NB4 (cell line): ENCODE measurements around the gene MAG.

Experiments
- MYC ChIP-seq: IDR thresholded peaks from 2 replicates; pipeline ENCODE4 v1.6.1; 2011; ENCODE audit warnings: low read depth, low read length
- POLR2A ChIP-seq: IDR thresholded peaks from 2 replicates; pipeline ENCODE4 v1.6.1; 2011; ENCODE audit warnings: mild to moderate bottlenecking; ENCODE audit not compliant: insufficient read length; ENCODE audit errors: extremely low read depth
- TF ChIP-seq, protein P1 (sequence below): IDR thresholded peaks from one replicate; pipeline ENCODE4 v1.5.1; 2012; ENCODE audit warnings: low read depth, low read length
- TF ChIP-seq, protein P2 (sequence below): IDR thresholded peaks from 2 replicates; pipeline ENCODE4 v1.6.1; 2011; ENCODE audit warnings: low read depth, low read length

DNA sequence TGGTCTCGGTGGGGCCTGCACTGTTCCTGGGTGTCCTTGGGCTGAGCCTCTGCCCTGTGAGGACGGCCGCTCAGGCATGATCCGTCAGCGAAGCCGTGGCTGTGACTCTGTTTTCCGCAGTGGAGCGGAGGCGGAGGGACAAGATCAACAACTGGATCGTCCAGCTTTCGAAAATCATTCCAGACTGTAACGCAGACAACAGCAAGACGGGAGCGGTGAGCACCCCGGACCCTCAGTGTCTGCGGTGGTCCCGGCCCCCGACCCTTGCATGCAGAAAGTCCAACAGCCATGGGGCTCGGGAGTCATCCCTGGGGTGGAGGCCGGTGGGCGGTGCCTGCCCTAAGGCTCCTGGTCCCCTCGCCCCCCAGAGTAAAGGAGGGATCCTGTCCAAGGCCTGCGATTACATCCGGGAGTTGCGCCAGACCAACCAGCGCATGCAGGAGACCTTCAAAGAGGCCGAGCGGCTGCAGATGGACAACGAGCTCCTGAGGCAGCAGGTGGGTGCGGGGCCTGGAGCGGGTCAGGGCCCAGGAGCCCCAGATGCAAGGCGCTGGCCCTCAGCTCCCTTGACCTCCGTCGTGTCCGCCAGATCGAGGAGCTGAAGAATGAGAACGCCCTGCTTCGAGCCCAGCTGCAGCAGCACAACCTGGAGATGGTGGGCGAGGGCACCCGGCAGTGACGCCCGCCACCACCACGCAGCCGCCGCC is 13.2 kb upstream of the MAG start:
- TF ChIP-seq MYC = no peak
- TF ChIP-seq, protein P1, sequence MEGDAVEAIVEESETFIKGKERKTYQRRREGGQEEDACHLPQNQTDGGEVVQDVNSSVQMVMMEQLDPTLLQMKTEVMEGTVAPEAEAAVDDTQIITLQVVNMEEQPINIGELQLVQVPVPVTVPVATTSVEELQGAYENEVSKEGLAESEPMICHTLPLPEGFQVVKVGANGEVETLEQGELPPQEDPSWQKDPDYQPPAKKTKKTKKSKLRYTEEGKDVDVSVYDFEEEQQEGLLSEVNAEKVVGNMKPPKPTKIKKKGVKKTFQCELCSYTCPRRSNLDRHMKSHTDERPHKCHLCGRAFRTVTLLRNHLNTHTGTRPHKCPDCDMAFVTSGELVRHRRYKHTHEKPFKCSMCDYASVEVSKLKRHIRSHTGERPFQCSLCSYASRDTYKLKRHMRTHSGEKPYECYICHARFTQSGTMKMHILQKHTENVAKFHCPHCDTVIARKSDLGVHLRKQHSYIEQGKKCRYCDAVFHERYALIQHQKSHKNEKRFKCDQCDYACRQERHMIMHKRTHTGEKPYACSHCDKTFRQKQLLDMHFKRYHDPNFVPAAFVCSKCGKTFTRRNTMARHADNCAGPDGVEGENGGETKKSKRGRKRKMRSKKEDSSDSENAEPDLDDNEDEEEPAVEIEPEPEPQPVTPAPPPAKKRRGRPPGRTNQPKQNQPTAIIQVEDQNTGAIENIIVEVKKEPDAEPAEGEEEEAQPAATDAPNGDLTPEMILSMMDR = no peak
- TF ChIP-seq POLR2A = no peak
- TF ChIP-seq, protein P2, sequence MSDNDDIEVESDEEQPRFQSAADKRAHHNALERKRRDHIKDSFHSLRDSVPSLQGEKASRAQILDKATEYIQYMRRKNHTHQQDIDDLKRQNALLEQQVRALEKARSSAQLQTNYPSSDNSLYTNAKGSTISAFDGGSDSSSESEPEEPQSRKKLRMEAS = no peak
